ENCODE measurements around the gene CEMIP.

GRCh38 chr15:80898040-80898439 lies 118.9 kb downstream of the CEMIP start:
- TF ChIP-seq CTCF (conservative IDR thresholded peaks at IDR 0.05; ENCODE audit: low read length) (no peak), EZH2phosphoT487 (IDR thresholded peaks at IDR 0.05; ENCODE audit: borderline replicate concordance) (no peak)

All from Loucy (cell line).